Epithelial cell of proximal tubule (primary cell): ENCODE data around the gene DCST1. TPM values are rescaled to one million over a fixed set of nuclear protein-coding genes. Genes with fewer than 3 reads are reported as not detected.

ENCODE experiments used
- DNase-seq: peaks from one replicate; pipeline ENCODE4 v3.0.0-alpha.2; 2011; ENCODE audit warnings: low read depth
- H3K4me3 ChIP-seq: 2 replicates; pipeline ENCODE4 v1.5.1; 2011; ENCODE audit warnings: low read depth, mild to moderate bottlenecking, low read length
- total RNA-seq: library from RNA; depleted of rRNA; stranded (reverse); fragments of >200 nt; gene quantifications from 2 replicates; pipeline ENCODE4 v1.2.3, GENCODE V29; 2015
- TF ChIP-seq, protein P1 (sequence below): conservative IDR thresholded peaks from 2 replicates; pipeline ENCODE4 v1.5.1; 2012; ENCODE audit warnings: low read depth, mild to moderate bottlenecking, low read length

Gene DCST1
- total RNA-seq, 1 donor from 2014 or later, result not detected

DNA sequence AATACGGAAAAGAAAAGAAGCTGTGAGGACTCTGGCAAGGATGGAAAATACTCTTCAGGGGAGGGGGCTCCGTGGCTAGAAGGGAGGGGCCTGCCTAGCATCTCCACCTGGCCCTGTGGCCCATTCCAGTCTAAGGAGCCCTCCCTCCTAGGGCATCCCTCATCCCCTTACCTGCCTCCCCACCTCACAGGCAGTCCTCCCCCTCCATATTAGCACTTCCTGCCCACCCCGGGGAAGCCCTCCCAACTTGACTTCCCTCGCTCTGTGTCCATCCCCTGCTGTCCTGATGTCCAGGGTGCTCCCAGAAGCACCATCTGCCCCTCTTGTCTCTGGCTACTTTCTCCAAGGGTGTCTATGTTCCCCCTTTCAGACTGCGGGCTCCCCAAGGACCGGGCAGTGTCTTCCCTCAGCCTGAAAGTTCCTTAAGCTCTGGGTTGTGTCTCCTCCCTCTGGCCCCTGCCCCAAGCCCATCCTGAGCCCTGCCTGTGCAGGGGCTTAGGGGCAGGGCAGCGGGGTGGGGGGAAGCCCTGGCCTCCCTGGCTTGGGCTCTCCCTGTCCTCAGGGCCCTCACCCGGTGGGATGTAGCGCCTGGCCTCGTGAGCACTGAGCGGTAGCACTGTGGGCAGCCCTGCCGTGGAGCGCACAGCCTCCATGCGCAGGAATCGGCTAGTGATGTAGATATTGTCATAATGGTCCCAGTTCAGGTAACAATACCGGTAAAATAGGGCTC is 3.9 kb upstream of the DCST1 start:
- DNase-seq, result no peak
- H3K4me3 ChIP-seq, result no peak overlapping the region
- TF ChIP-seq, protein P1, sequence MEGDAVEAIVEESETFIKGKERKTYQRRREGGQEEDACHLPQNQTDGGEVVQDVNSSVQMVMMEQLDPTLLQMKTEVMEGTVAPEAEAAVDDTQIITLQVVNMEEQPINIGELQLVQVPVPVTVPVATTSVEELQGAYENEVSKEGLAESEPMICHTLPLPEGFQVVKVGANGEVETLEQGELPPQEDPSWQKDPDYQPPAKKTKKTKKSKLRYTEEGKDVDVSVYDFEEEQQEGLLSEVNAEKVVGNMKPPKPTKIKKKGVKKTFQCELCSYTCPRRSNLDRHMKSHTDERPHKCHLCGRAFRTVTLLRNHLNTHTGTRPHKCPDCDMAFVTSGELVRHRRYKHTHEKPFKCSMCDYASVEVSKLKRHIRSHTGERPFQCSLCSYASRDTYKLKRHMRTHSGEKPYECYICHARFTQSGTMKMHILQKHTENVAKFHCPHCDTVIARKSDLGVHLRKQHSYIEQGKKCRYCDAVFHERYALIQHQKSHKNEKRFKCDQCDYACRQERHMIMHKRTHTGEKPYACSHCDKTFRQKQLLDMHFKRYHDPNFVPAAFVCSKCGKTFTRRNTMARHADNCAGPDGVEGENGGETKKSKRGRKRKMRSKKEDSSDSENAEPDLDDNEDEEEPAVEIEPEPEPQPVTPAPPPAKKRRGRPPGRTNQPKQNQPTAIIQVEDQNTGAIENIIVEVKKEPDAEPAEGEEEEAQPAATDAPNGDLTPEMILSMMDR, result no peak

DNA sequence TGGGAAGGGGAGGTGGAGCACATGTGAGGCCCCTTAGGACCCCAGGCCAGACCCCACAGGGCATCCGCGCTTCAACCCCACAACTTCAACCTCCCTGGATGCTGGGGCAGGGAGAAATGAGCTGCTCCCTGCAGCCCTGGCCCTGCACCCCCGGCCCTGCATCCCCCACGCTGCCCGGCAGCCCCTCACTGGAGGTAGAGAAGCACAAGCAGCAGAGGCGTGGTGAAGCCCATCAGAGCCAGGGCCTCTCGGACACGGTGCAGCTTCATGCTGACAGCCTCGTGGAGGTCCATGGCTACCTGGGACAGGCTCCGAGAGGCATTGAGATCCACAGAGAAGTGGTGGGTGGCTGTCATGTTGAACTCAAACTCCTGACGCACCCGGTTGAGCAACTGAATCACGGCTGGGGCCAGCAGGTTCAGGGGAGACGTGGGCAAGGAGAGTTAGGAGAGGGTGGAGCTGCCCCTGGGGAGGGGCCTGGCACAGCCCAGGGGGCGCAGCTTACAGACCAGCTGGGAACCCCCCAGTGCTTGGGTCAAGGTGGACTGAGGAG is 3.3 kb upstream of the DCST1 start:
- TF ChIP-seq, protein P1, result no peak
- no peak for DNase-seq

DNA sequence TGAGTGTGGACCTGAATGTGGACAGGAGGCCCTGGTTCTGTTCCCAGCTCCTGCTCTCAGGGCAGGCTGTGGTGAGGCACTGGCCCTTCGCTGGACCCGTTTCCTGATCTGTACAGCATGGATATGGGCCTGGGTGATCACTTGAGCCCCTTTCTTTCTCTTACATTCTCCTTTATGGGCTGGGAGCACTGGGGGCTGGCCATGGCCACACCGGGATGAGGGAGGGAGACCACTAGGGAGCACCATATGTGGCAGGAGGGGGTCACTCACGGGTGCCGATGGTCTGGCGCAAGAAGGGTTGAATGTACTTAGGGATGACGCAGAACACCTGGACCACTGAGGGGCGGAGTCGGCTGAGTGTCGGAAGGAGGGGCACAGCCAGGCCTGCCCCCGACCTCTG is 2.7 kb upstream of the DCST1 start:
- DNase-seq, result no peak
- no peak overlapping the region for H3K4me3 ChIP-seq
- TF ChIP-seq, protein P1, result no peak

More for the DNA sequence above, 3.3 kb upstream of the DCST1 start:
- no peak overlapping the region for H3K4me3 ChIP-seq

DNA sequence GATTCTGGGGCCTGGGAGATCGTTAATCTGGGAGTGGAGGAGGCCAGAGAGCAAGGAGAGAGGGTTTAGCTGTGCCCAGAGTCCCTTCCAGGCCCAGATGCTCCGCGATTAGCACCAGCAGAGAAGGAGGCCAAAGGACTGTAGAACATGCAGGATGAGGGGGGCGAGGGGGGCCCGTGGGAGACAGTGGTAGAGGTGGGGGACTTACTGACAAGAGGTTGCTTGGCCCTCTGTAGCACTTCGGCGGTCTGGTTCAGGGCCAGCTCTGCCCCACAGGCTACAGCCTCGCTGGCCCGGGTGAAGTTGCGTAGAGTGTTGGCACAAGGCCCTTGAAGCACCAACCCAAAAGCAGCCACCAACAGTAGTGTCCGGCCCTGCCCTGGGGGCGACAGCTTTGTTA is 738 bp upstream of the DCST1 start:
- H3K4me3 ChIP-seq, result no peak overlapping the region
- DNase-seq, result no peak
- TF ChIP-seq, protein P1, result no peak

DNA sequence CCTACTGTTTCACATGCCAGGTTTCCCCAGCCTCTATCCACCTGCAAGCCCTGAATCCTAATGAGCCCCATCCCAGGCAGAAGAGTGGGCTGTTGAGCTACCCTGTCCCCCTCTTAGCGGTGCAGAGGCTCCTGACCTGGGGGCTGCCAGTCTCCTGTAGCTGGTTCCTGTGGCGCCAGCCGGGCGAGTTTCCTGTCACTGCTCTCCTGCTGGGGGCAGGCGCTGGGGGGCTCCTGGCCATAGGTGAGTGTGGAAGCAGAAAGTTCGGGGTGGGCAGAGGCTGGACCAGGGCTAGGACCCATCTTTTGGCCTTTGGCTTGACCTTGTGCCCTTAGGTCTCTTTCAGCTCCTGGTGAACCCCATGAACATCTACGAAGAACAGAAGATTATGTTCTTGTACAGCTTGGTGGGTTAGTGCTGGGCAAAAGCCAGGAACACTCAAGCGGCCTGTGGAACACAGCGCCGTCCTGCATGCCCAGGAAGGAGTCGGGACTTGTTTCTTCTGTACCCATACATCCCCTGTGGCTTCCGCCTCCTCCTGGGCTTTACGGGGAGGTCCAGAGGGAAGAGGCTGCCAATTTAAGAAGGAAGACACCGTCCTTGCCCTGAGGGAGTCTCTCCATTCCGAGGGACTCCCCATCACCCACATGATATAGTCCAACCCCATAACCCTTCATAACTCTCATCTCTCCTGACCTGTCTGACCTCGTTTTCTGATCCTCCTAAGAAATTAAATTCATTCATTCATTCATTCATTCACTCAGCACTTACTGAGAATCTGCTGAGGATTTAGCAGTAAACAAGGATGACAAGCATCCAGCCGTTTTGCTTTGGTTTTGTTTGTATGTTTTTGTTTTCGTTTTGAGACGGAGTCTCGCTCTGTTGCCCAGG is 939 bp downstream of the DCST1 start:
- no peak overlapping the region for H3K4me3 ChIP-seq
- DNase-seq, result no peak
- TF ChIP-seq, protein P1, result no peak

DNA sequence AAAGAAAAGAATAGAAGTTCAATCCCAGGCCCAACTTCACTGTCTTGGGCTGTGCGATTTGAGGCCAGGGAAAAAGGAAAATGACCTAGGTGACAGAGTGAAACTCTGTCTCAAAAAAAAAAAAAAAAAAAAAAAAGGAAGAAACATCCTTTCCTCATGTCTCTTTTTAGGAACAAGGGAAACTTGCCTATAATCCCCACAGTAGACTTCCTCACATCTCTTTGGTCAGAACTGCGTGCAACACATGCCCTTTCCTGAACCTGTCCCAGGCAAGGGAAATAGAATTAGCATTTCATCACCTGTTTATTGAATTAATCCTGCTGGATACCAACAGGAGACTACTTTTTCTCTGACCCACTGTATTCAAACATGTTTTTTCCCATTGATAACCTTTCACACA is 2.3 kb downstream of the DCST1 start:
- DNase-seq, result no peak
- H3K4me3 ChIP-seq, result no peak overlapping the region
- TF ChIP-seq, protein P1, result no peak
